Measurements from ENCODE around the gene RBM23. TPM values are rescaled to one million over a fixed set of nuclear protein-coding genes. Genes with fewer than 3 reads are reported as not detected.
A peak's percentile ranks its signal among the peaks of the same experiment; 100 is the strongest.

Gene RBM23
- total RNA-seq, 3 donors from 2014 or later (not counting 1 experiment from before 2014, with no cell fraction given): 86.4 to 120 (median 108) TPM

DNA sequence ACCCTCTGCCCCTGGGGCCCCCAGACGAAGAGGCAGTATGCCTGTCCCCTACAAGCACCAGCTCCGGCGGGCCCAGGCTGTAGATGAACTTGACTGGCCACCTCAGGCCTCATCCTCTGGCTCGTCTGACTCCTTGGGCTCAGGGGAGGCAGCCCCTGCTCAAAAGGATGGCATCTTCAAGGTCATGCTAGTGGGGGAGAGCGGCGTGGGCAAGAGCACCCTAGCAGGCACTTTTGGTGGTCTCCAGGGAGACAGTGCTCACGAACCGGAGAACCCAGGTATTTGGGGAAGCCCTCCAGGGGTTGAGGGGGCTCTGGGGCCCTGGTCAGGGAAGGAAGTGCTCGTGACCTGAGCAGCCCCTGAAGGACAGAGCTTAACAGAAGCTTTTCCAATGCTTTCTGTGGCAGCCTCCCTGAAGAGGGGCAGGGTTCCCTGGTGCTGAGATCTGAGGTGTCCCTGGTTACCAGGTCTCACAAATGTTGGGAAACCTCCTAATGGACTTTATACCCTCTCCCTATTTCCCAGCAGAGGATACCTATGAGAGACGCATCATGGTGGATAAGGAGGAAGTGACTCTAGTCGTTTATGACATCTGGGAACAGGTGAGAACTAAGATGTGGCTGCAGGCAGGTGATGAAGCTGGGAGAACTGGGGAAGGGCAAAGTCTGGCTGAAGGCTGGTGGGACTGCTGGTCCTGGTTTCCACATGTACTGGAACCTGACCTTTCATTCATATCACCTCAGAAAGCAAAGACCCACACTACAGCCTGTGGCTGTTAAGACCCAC lies 34.0 kb downstream of the RBM23 start:
- H3K27ac ChIP-seq (ENCODE audit: low read length): no peak overlapping the region
- H3K4me1 ChIP-seq (ENCODE audit: control insufficient read depth, insufficient read depth, low read length): peaks cover 34% of the 10 kb centered on the region
- Mint-ChIP-seq H3K27ac (peak overlapping the region in 1 of 2 donors; percentile 33), H3K36me3 (no peaks in the 10 kb centered on the region), H3K9me3 (no peaks in the 10 kb centered on the region), H3K27me3 (ENCODE audit: low read depth in 2 of 2) (peaks cover 0 to 3% of the 10 kb centered on the region in 2 donors), H3K4me3 (peak overlapping the region; percentile 50), H3K4me1 (peaks cover 42 to 60% of the 10 kb centered on the region in 2 donors)
- TF ChIP-seq, protein P1, sequence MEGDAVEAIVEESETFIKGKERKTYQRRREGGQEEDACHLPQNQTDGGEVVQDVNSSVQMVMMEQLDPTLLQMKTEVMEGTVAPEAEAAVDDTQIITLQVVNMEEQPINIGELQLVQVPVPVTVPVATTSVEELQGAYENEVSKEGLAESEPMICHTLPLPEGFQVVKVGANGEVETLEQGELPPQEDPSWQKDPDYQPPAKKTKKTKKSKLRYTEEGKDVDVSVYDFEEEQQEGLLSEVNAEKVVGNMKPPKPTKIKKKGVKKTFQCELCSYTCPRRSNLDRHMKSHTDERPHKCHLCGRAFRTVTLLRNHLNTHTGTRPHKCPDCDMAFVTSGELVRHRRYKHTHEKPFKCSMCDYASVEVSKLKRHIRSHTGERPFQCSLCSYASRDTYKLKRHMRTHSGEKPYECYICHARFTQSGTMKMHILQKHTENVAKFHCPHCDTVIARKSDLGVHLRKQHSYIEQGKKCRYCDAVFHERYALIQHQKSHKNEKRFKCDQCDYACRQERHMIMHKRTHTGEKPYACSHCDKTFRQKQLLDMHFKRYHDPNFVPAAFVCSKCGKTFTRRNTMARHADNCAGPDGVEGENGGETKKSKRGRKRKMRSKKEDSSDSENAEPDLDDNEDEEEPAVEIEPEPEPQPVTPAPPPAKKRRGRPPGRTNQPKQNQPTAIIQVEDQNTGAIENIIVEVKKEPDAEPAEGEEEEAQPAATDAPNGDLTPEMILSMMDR (IDR thresholded peaks at IDR 0.05): no peak
- H3K36me3 ChIP-seq (ENCODE audit: control insufficient read depth, insufficient read depth, low read length): no peaks in the 10 kb centered on the region
- H3K4me3 ChIP-seq (ENCODE audit: low read length): no peak overlapping the region
- no peak for DNase-seq
- no peaks in the 10 kb centered on the region for H3K27me3 ChIP-seq (ENCODE audit: control insufficient read depth, insufficient read depth, low read length)
- intact Hi-C loops (cut with micrococcal nuclease): no loop called here
- ATAC-seq: no peak
- H3K9me3 ChIP-seq (ENCODE audit: control insufficient read depth, insufficient read depth, low read length): no peaks in the 10 kb centered on the region
- 86% methylated on average over 11 of the region's 11 CpGs for WGBS (ENCODE audit: insufficient coverage)

DNA sequence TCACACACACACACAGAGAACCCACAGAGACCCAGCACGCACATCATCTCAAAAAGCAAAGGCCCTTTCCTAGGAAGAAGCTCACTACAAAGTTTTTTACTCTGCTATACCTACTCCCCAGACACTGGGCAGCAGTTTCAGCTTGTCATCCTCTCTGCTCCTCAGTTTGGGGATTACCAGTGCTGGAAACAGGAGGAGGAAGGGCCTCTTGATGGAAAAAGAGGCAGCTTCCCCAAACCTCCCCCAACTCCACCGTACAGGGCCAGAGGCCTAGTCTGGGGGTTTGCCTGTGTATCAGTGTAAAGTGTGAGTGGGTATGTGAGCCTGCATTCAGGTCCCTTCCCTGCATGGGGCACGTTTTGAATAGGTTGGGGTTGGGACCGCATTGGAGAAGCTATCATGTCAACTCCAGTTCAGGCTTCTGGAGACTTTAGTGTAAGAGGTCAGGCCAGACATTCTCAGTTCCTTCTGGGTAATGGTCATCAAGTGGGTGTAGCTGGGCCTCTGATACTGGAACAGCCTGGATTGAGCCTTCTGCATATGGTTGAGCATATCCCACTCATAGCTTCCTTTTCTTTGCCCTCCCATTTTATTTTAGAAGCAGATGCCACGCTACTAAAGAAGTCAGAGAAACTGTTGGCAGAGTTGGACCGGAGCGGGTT lies 34.7 kb downstream of the RBM23 start:
- Mint-ChIP-seq H3K36me3 (no peaks in the 10 kb centered on the region), H3K27me3 (ENCODE audit: low read depth in 2 of 2) (peaks cover 0 to 3% of the 10 kb centered on the region in 2 donors), H3K9me3 (no peaks in the 10 kb centered on the region), H3K4me1 (peaks cover 36 to 64% of the 10 kb centered on the region in 2 donors), H3K4me3 (no peak overlapping the region), H3K27ac (peak overlapping the region in 1 of 2 donors; percentile 1)
- no peak overlapping the region for H3K4me3 ChIP-seq (ENCODE audit: low read length)
- no peak overlapping the region for H3K27ac ChIP-seq (ENCODE audit: low read length)
- ATAC-seq: no peak
- H3K27me3 ChIP-seq (ENCODE audit: control insufficient read depth, insufficient read depth, low read length): no peaks in the 10 kb centered on the region
- TF ChIP-seq, protein P1 (IDR thresholded peaks at IDR 0.05): no peak
- no peak for DNase-seq
- 95% methylated on average over 6 of the region's 7 CpGs for WGBS (ENCODE audit: insufficient coverage)
- H3K4me1 ChIP-seq (ENCODE audit: control insufficient read depth, insufficient read depth, low read length): peaks cover 34% of the 10 kb centered on the region
- intact Hi-C loops (cut with micrococcal nuclease): no loop called here
- no peaks in the 10 kb centered on the region for H3K9me3 ChIP-seq (ENCODE audit: control insufficient read depth, insufficient read depth, low read length)
- H3K36me3 ChIP-seq (ENCODE audit: control insufficient read depth, insufficient read depth, low read length): peaks cover 3% of the 10 kb centered on the region

DNA sequence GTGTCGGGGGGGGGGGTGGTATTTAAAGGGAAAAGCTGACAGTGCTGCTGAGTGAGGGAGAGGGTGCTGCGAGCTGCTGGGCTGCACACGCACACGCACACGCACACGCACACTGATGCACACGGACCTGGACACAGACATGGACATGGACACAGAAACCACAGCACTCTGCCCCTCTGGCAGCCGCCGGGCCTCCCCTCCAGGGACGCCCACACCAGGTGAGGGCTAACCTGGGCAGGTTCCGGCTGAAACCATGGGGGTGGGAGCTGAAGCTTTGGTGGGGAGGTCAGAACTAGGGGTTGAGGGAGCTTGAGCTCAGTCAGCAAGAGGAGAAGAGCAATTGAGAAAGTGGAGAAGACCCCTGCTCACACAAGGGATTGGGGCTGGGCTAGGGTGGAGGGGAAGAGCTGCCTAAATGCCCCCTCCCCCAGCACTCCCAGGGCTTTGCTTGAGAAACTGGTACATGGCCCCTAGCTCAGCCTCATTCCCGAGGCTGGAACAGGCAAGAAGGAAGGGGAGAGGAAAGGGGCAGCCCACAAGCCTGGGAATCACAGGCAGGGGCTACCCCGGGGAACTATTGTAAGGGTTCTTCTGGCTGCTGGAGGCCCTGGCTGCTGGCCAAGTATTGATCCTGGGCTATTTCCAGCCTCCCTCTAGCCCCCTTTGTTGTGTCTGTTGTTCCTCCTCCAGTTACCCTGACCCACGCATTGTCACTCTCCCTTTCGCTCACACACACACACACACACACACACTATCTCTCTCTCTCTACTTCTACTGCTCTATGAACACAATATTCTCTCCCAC lies 35.6 kb downstream of the RBM23 start, which contains the start of gene REM2:
Gene REM2, plus strand, starts transcription at position 50 of the 804 bp plus-strand sequence. Its CDS starts 66 bp downstream, at position 116.
- TF ChIP-seq, protein P1 (IDR thresholded peaks at IDR 0.05): no peak
- Mint-ChIP-seq H3K4me1 (peaks cover 36 to 66% of the 10 kb centered on the region in 2 donors), H3K27ac (peak within 1 kb of the TSS in 1 of 2 donors; percentile 45), H3K9me3 (no peaks in the 10 kb centered on the region), H3K27me3 (ENCODE audit: low read depth in 2 of 2) (peaks cover 0 to 3% of the 10 kb centered on the region in 2 donors), H3K36me3 (no peaks in the 10 kb centered on the region), H3K4me3 (no peak within 1 kb of the TSS)
- Histone ChIP-seq H3K27ac (ENCODE audit: low read length) (no peak within 1 kb of the TSS), H3K4me3 (ENCODE audit: low read length) (no peak within 1 kb of the TSS), H3K36me3 (ENCODE audit: control insufficient read depth, insufficient read depth, low read length) (peaks cover 6% of the 10 kb centered on the region), H3K27me3 (ENCODE audit: control insufficient read depth, insufficient read depth, low read length) (no peaks in the 10 kb centered on the region), H3K4me1 (ENCODE audit: control insufficient read depth, insufficient read depth, low read length) (peaks cover 30% of the 10 kb centered on the region), H3K9me3 (ENCODE audit: control insufficient read depth, insufficient read depth, low read length) (no peaks in the 10 kb centered on the region)
- intact Hi-C loops (cut with micrococcal nuclease): no loop called here
- ATAC-seq: no peak
- 83% methylated on average over 14 of the region's 15 CpGs for WGBS (ENCODE audit: insufficient coverage)
- no peak for DNase-seq

All from natural killer cell (primary cell).